Activated CD4-positive, alpha-beta T cell treated with anti-CD3 and anti-CD28 coated beads for 1 hour (primary cell): Measurements from ENCODE around the gene TMEM263.
A peak's percentile ranks its signal among the peaks of the same experiment; 100 is the strongest.

Experiments used
- DNase-seq: peaks from one replicate; pipeline ENCODE4 v3.0.0-alpha.2; 2020

The TMEM263 gene

GRCh38 chr12:106950591-106950990 lies 5.1 kb upstream of the TMEM263 start:
- DNase-seq = no peak

- DNase-seq = no peak
Observed at GRCh38 chr12:106953352-106954250, 2.1 kb upstream of the TMEM263 start.

- DNase-seq = no peak
Observed at GRCh38 chr12:106954462-106955376, 988 bp upstream of the TMEM263 start.

- DNase-seq = peak; percentile 33
Observed at GRCh38 chr12:106956048-106956578, 406 bp downstream of the TMEM263 start.

- no peak for DNase-seq
Observed at GRCh38 chr12:106957583-106957982, 1.9 kb downstream of the TMEM263 start.

- DNase-seq = no peak
Observed at GRCh38 chr12:106960443-106960842, 4.7 kb downstream of the TMEM263 start.

GRCh38 chr12:106962286-106962685 lies 6.6 kb downstream of the TMEM263 start:
- no peak for DNase-seq

DNA sequence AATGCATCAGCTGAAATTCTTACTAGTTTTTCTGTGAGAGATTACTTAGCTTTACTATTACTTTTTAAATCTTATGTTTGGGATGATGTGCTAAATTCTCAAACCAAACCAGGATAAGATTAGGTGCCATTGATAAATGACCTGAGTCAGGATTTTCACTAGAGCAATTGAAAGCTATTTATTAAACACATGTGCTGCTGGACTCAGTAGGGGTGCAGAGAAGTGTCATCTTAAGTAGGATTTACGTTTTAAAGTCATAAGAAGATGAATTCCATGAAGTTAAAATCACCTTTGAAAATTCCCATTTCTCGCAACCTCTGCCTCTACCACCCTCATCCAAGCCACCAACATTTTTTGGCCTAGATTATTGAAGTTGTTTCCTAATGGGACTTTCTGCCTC lies 8.8 kb downstream of the TMEM263 start:
- no peak for DNase-seq

- DNase-seq = no peak
Observed at GRCh38 chr12:106971065-106971464, 15.4 kb downstream of the TMEM263 start.

- DNase-seq = no peak
Observed at GRCh38 chr12:106973545-106973944, 17.8 kb downstream of the TMEM263 start.

DNA sequence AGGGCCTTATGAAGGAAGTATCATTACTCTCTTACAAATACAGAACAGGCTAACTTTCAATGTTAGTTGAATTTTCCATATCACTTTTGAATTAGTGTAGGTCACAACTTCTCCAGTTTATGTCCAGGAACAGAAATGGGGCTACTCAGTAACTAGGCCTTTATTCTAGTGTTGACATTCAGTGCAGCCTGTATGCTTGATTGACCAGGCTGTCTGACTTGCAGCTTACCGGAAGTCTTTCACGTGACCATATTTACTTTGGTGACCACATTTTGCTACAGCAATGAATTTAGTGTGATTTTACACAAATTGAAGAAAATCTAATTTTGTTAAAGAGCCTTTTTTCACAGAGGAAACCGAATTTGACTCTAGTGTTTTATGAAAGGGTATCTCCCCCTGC lies 18.8 kb downstream of the TMEM263 start:
- no peak for DNase-seq

- no peak for DNase-seq
Observed at GRCh38 chr12:106975098-106975497, 19.4 kb downstream of the TMEM263 start.

- DNase-seq = no peak
Observed at GRCh38 chr12:106975993-106976658, 20.4 kb downstream of the TMEM263 start.

DNA sequence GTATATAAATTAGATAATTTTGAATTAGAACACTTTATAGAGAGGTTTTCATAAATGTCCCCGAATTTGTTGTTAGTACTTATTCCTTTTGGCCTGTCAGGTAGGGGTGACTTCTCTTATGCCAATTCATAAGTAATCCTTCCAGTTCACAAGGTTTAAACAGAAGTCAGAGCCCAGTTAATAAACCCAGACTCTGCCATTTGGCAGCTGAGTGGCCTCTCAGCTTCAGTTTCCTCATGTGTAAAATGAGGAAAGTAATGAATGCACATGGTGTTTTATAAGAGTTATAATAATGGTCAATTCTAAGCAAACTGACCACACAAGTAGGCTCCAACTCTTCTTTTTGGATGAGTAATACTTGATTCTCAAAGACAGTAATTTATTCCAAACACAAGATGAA lies 21.0 kb downstream of the TMEM263 start:
- no peak for DNase-seq

DNA sequence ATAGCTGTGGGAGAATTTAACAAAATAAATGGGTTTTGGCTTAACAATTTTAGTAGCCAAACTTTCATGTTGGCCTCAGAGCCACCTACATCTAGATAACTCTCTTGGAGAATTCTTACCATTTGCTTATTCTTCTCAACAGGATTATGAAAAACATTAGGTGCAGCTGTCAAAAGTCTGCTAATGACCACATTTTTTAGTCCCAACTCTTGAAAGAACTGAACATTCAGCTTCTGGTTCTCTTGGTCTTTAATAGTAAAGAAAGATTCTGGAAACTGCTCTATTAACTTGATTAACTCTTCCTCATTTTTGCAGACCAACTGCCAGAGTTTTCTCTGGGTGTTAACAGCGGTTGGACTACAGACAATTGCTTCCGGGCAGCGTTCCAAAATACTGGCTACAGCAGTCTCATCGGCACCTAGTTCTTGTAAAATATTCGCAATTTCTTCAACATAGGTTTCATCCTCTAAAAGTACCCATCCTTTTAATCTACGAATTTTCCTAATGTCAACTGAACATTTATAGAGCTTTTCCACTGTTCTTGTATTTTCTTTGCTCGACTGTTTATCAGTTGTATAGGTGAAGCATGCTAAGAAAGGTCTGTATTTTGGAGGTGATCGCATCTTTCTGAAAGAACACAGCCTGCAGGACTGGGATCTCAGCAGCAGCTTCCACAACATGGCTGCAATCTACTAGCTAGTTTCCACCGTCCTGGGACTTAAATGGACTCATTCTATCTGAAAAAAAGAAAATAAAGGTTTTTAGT lies 22.5 kb downstream of the TMEM263 start:
- DNase-seq = no peak

GRCh38 chr12:106980944-106981343 lies 25.2 kb downstream of the TMEM263 start:
- no peak for DNase-seq

GRCh38 chr12:106981788-106982187 lies 26.1 kb downstream of the TMEM263 start:
- DNase-seq = no peak

- no peak for DNase-seq
Observed at GRCh38 chr12:106982229-106982628, 26.5 kb downstream of the TMEM263 start.

DNA sequence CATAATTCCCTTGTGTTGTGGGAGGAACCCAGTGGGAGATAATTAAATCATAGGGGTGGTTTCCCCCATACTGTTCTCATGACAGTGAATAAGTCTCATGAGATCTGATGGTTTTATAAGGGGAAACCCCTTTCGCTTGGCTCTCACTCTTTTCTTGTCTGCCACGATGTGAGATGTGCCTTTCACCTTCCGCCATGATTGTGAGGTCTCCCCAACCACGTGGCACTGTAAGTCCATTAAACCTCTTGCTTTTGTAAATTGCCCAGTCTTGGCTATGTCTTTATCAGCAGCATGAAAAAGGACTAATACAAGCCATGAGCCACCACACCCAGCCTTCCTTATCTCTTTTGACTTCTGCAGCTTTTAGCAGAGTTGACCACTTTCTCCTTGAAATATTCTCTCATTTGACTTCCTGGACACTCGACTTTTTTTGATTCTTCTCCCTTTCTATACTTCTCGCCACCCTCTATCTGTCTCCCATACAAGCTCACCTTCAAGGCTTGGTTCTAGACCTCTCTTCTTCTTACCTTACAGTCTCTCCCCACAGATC lies 29.0 kb downstream of the TMEM263 start:
- DNase-seq = no peak

DNA sequence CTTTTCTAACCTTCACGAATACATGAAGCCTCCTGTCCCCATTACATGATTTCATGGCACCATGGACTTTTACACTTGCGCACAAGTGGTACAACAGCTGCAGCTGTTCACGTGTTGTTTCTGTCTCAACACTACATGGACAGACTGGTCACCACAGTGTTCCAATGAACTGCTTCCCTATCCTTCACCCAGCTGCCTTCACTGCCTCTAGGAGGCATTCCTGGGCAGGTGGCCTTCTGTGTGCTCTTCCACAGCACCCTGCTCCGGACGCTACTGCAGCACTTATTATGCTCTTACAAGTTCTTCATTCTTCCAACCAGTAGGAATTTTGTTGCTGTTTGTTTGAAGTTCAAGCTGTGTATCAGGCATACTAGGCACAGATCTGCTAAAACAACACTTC lies 29.8 kb downstream of the TMEM263 start:
- DNase-seq = no peak

GRCh38 chr12:106986135-106986534 lies 30.4 kb downstream of the TMEM263 start:
- no peak for DNase-seq
